T-helper 2 cell (primary cell): Measurements from ENCODE around the gene TBX6.
"Not testable (repeated sequence)": the region's sequence is repeated elsewhere in the genome, so short reads cannot be mapped to it uniquely, and the experiment has no call there.

Experiments used
- DNase-seq, 5 experiments: peaks; one replicate each; pipeline versions ENCODE4 v3.0.0 to v3.0.0-alpha.2; 2012 to 2022
- total RNA-seq, 2 donors: gene quantifications; one replicate each; lab custom pipeline; 2026; lab: John Stamatoyannopoulos, UW

The TBX6 gene
- 0 to 0.40 reads per million in 2 donors for total RNA-seq

- peak; percentile 87 to 95 (median 90) for DNase-seq
Observed at GRCh38 chr16:30091474-30092372, at the start of gene TBX6. TBX6 (minus strand) TSS chr16:30091924; CDS start chr16:30091193, 731 bp downstream.

- no peak for DNase-seq
Observed at GRCh38 chr16:30139583-30140481, 48.1 kb upstream of the TBX6 start.

GRCh38 chr16:30137897-30138296 is 46.2 kb upstream of the TBX6 start:
- DNase-seq, result no peak

- no peak for DNase-seq
Observed at GRCh38 chr16:30136971-30137605, 45.4 kb upstream of the TBX6 start.

GRCh38 chr16:30132591-30132990 is 40.9 kb upstream of the TBX6 start:
- DNase-seq, result no peak

- no peak for DNase-seq
Observed at GRCh38 chr16:30131869-30132475, 40.2 kb upstream of the TBX6 start.

- DNase-seq, result no peak
Observed at GRCh38 chr16:30127993-30128392, 36.3 kb upstream of the TBX6 start.

- DNase-seq, result not testable (repeated sequence)
Observed at GRCh38 chr16:30125690-30126089, 34.0 kb upstream of the TBX6 start.

- DNase-seq, result no peak
Observed at GRCh38 chr16:30124985-30125379, 33.3 kb upstream of the TBX6 start.

GRCh38 chr16:30122604-30123160 is 31.0 kb upstream of the TBX6 start:
- peak in 1 of 5 experiments; percentile 33 for DNase-seq

GRCh38 chr16:30121741-30122571 is 30.2 kb upstream of the TBX6 start:
- no peak for DNase-seq

GRCh38 chr16:30120340-30121105 is 28.8 kb upstream of the TBX6 start:
- no peak for DNase-seq

GRCh38 chr16:30119428-30119827 is 27.7 kb upstream of the TBX6 start:
- DNase-seq, result no peak

- no peak for DNase-seq
Observed at GRCh38 chr16:30117768-30118167, 26.0 kb upstream of the TBX6 start.

GRCh38 chr16:30116291-30117207 is 24.8 kb upstream of the TBX6 start:
- no peak for DNase-seq

GRCh38 chr16:30115238-30115637 is 23.5 kb upstream of the TBX6 start:
- DNase-seq, result peak in 2 of 5 experiments; percentile 43 to 45

GRCh38 chr16:30114833-30115232 is 23.1 kb upstream of the TBX6 start:
- not testable (repeated sequence) for DNase-seq

GRCh38 chr16:30114411-30114810 is 22.7 kb upstream of the TBX6 start:
- no peak for DNase-seq

GRCh38 chr16:30113711-30114333 is 22.1 kb upstream of the TBX6 start:
- DNase-seq, result no peak
